ENCODE results near the gene GSK3B.

GSK3B gene

DNA sequence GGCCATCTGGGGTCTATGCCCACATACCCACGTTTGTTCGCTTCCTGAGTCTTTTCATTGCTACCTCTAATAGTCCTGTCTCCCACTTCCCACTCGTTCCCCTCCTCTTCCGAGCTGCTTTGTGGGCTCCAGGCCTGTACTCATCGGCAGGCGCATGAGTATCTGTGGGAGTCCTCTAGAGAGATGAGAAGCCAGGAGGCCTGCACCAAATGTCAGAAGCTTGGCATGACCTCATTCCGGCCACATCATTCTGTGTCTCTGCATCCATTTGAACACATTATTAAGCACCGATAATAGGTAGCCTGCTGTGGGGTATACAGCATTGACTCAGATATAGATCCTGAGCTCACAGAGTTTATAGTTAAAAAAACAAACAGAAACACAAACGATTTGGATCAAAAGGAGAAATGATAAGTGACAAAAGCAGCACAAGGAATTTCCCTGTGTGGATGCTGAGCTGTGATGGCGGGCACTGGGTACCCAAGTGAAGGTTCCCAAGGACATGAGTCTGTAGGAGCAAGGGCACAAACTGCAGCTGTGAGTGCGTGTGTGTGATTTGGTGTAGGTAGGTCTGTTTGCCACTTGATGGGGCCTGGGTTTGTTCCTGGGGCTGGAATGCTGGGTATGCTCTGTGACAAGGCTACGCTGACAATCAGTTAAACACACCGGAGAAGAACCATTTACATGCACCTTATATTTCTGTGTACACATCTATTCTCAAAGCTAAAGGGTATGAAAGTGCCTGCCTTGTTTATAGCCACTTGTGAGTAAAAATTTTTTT lies 276.5 kb downstream of the GSK3B start:
- DNase-seq (ENCODE audit: low read depth in 2 of 2), result no peak

DNA sequence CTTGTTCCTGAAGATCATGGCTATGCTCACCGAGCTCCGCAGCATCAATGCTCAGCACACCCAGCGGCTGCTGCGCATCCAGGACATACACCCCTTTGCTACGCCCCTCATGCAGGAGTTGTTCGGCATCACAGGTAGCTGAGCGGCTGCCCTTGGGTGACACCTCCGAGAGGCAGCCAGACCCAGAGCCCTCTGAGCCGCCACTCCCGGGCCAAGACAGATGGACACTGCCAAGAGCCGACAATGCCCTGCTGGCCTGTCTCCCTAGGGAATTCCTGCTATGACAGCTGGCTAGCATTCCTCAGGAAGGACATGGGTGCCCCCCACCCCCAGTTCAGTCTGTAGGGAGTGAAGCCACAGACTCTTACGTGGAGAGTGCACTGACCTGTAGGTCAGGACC lies 277.2 kb downstream of the GSK3B start:
- no peak for DNase-seq (ENCODE audit: low read depth in 2 of 2)

DNA sequence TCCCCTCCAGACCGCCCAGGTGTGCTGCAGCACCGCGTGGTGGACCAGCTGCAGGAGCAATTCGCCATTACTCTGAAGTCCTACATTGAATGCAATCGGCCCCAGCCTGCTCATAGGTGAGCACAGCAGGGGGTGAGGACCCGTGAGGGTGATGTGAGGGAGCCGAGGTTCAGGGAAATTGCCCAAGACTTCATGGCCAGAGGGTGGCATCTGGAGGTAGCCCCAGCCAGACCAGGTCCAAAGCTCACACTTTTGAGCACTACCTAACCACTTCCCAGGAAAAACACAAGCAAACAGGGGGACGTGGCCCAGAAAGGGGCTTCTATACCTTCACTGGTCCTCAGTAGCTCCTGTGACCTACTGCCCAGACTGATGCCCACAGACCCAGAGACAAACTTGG lies 278.5 kb downstream of the GSK3B start:
- DNase-seq (ENCODE audit: low read depth in 2 of 2), result no peak

DNA sequence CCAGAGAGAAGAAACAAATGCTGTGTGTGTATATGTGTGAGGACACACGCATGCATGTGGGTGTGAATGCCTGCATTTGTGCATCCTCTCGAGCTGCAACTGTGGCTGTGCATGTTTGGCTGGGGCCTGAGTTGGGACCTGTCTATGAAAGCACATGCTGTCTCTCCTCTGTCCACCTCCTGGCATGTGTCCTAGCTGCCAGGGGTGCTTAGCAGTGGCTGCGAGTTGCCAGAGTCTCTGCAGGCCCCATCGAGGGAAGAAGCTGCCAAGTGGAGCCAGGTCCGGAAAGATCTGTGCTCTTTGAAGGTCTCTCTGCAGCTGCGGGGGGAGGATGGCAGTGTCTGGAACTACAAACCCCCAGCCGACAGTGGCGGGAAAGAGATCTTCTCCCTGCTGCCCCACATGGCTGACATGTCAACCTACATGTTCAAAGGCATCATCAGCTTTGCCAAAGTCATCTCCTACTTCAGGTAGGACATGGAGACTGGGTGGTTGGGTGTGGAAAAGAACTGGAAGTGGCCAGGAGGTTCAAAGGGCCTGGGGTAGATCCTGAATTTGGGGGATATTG lies 281.7 kb downstream of the GSK3B start:
- DNase-seq (ENCODE audit: low read depth in 2 of 2), result no peak

- peak; percentile 49 to 55 for DNase-seq (ENCODE audit: low read depth in 2 of 2)
These were observed 284.2 kb downstream of the GSK3B start for GRCh38 chr3:119810018-119810435.

GRCh38 chr3:119809249-119810017 lies 284.8 kb downstream of the GSK3B start:
- DNase-seq (ENCODE audit: low read depth in 2 of 2), result no peak

DNA sequence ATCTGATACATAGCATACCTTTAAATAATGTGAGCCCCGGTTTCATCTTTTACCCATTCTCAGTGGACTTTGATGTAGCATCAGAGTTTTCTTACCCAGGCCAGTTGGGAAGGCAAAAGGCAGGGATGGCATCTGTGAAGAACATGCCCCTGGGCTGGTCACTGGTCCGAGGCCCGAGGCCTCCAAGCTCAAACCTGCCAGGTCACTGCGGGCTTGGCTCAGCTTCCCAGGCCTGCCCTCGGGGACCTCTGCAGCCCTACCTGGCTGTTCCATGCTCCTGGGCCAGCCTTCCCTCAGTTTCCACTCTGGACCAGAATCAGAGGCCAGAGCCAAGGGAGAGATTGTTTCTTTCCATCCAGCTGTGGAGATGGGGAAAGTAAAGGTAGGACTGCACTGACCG lies 285.4 kb downstream of the GSK3B start:
- DNase-seq (ENCODE audit: low read depth in 2 of 2), result no peak

- DNase-seq (ENCODE audit: low read depth in 2 of 2), result no peak
These were observed 286.0 kb downstream of the GSK3B start for GRCh38 chr3:119808244-119808643.

GRCh38 chr3:119800844-119801243 lies 293.4 kb downstream of the GSK3B start:
- DNase-seq (ENCODE audit: low read depth in 2 of 2), result no peak

DNA sequence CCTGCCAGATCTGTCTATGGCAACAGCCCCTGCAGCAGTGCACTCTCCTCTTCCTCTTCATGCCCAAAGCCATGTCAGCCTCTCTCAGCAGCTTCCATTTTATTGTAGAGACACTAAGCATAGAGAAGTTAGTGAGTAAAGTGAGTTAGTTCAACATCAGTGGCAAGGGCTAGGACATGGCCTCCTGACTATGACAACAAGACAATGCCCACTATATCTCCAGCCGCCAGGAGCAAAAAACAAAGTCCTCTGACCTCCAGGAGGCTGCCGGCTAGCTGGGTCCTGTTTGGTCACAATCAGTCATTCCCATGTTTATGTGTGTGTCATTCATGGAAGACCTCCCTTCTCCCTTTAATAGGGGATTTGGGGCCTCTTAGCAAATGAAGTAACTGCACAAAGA lies 297.5 kb downstream of the GSK3B start:
- DNase-seq (ENCODE audit: low read depth in 2 of 2), result no peak

- no peak for DNase-seq (ENCODE audit: low read depth in 2 of 2)
These were observed 297.9 kb downstream of the GSK3B start for GRCh38 chr3:119796368-119796767.

DNA sequence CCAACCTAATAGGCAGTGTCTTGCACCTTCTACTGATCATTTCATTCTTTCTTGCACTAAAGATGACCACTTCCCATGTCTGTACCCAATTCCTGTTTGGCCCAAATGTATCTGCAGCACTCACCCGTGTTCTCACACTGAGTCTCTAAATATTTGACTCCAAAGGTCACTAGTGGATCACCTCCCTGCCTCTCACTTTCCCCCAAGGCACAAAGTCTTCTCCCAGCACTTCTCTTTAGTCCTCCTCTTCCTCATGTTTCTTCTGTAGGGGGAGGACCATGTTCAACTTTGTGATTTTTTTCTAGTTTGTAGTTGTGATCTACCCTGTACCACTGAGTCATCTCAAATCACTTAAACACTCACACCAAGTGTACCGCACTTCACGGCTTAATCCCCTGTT lies 298.4 kb downstream of the GSK3B start:
- no peak for DNase-seq (ENCODE audit: low read depth in 2 of 2)

GRCh38 chr3:119794971-119795612 lies 299.2 kb downstream of the GSK3B start:
- DNase-seq (ENCODE audit: low read depth in 2 of 2), result no peak

DNA sequence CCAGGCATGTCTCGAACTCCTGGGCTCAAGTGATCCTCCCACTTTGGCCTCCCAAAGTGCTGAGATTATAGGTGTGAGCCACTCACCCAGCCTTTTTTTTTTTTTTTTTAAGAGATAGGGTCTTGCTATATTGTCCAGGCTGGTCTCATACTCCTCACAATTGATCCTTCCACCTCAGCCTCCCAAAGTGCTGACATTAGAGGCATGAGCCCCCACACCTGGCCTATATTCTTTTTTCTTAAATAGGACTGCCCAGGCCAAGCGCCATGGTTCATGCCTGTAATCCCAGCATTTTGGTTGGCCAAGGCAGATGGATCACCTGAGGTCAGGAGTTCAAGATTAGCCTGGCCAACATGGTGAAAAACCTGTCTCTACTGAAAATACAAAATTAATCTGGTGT lies 299.8 kb downstream of the GSK3B start:
- no peak for DNase-seq (ENCODE audit: low read depth in 2 of 2)

DNA sequence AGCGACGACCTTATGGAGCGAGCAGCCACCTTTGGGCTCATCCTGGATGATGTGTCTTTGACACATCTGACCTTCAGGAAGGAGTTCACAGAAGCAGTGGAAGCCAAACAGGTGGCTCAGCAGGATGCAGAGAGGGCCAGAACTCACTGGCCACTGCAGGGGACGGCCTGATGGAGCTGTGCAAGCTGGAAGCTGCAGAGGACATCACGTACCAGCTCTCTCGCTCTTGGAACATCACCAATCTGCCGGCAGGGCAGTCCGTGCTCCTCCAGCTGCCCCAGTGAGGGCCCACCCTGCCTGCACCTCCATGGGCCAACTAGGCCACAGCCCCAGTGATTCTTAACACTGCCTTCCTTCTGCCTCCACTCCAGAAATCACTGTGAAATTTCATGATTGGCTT lies 302.0 kb downstream of the GSK3B start:
- DNase-seq (ENCODE audit: low read depth in 2 of 2), result no peak

DNA sequence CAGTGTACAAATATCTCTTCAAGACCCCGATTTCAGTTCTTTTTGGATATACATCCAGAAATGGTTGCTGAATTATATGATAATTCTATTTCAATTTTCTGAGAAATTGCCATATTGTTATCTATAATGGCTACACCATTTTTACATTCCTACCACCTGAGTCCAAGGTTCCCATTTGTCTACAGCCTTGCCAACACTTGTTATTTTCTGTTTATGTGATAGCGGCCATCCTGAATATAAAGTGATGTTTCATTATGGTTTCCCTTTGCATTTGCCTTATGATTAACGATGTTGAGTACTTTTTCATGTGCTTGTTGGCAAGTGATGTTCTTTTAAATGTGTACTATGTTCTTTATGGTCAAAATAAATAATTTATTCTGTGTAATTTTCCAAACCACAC lies 303.9 kb downstream of the GSK3B start:
- no peak for DNase-seq (ENCODE audit: low read depth in 2 of 2)

- DNase-seq (ENCODE audit: low read depth in 2 of 2), result no peak
These were observed 307.8 kb downstream of the GSK3B start for GRCh38 chr3:119786409-119786808.

DNA sequence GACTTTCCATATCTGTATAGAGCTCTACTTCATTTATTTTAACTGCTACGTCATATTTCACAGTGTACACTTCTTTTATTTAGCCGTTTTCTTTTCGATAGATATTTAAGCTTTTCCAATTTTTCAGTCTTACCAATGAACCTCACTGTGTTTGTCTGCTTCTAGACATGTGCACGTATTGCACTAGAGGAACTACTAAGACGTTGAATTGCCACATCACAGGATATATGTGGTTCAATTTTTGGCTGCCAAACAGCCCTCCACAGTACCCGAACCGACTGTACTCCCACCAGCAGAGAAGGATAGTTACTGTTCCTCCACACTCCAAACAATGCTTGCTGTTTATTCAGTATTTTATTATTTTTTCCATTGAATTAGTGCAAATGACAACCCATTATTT lies 310.4 kb downstream of the GSK3B start:
- no peak for DNase-seq (ENCODE audit: low read depth in 2 of 2)

DNA sequence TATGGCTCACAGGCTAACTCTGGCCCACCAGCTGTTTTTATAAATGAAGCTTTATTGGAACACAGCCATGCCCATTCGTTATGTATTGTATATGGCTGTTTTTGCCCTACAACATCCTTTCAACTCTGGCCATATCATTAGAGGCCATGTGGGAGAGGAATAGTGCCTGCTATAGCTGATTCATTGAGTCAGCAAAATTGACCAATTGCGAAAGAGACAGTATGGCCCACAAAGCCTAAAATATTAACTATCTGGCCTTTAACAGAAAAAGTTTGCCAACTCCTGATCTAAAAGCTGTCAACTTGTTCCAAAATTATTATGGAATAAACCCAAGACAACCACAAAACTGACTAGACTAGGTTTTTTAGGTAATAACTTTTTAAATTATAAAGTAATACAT lies 311.0 kb downstream of the GSK3B start:
- no peak for DNase-seq (ENCODE audit: low read depth in 2 of 2)

- no peak for DNase-seq (ENCODE audit: low read depth in 2 of 2)
These were observed 311.8 kb downstream of the GSK3B start for GRCh38 chr3:119782460-119782859.

DNA sequence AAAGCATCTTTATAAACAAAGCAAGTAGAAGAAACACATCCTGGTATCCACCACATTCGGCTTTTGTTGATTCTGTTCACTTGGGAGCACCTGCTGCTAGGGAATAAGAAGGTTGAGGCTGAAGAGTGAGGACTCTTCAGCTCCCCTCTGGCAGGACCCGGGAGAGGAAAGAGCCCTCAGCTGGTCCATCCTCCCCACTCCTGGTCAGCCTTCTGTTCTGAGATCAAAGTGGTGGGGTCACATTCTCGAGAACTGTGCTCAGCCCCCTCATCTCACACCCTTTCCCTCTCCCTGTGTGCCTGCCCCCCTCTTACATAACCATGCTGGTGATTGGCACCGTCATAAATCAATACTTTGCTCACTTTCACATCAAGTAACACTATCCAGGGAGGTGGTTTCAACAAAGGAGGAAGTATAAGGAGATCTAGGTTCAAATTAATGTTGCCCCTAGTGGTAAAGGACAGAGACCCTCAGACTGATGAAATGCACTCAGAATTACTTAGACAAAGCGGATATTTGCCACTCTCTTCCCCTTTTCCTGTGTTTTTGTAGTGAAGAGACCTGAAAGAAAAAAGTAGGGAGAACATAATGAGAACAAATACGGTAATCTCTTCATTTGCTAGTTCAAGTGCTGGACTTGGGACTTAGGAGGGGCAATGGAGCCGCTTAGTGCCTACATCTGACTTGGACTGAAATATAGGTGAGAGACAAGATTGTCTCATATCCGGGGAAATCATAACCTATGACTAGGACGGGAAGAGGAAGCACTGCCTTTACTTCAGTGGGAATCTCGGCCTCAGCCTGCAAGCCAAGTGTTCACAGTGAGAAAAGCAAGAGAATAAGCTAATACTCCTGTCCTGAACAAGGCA lies 312.7 kb downstream of the GSK3B start, which contains the start of gene NR1I2:
Gene NR1I2 (plus strand): TSS at position 772 of the 869 bp plus-strand sequence.
- DNase-seq (ENCODE audit: low read depth in 2 of 2), result no peak
